OCI-LY7 (cell line): ENCODE results near the gene VAC14. TPM values are rescaled to one million over a fixed set of nuclear protein-coding genes. Genes with fewer than 3 reads are reported as not detected.

Experiments used
- BruUV-seq: library from RNA; stranded (reverse); fragments of 400-500 nt; replicated peaks from 2 replicates; lab custom pipeline; 2021; lab: Mats Ljungman, UMichigan
- CTCF ChIA-PET: fragments of 300-600 bp; sonication (Branson Sonifier 250); formaldehyde crosslinking; loops from one replicate; lab custom pipeline; 2022; ENCODE audit warnings: antibody characterized with exemption; ENCODE audit not compliant: unreplicated experiment; lab: Charles Lee
- POLR2A ChIA-PET: fragments of 300-600 bp; sonication (Branson Sonifier 250); formaldehyde crosslinking; loops from one replicate; lab custom pipeline; 2022; ENCODE audit warnings: antibody characterized with exemption; lab: Charles Lee
- DNase-seq: peaks from one replicate; pipeline ENCODE4 v3.0.0-alpha.2; 2015; ENCODE audit warnings: low spot score
- H2AFZ ChIP-seq: fragments of 200-600 bp; sonication (generic), shearing (Covaris generic); 2 replicates; pipeline ENCODE4 v1.6.1; 2014; ENCODE audit warnings: mild to moderate bottlenecking, antibody characterized with exemption, low read length, moderate library complexity
- H3K27ac ChIP-seq: fragments of 200-600 bp; sonication (generic); 2 replicates; pipeline ENCODE4 v1.5.1; 2014; ENCODE audit warnings: mixed run types, low read depth, mild to moderate bottlenecking, moderate library complexity, low read length, inconsistent platforms; ENCODE audit not compliant: poor library complexity, severe bottlenecking
- H3K36me3 ChIP-seq: fragments of 200-600 bp; sonication (generic); 2 replicates; pipeline ENCODE4 v1.6.1; 2014; ENCODE audit warnings: mild to moderate bottlenecking, antibody characterized with exemption, low read length, moderate library complexity, mixed read lengths; ENCODE audit not compliant: insufficient read depth
- H3K4me1 ChIP-seq: fragments of 200-600 bp; sonication (generic); 2 replicates; pipeline ENCODE4 v1.5.1; 2014; ENCODE audit warnings: mild to moderate bottlenecking, low read length; ENCODE audit not compliant: insufficient read depth, poor library complexity, severe bottlenecking
- H3K4me2 ChIP-seq: fragments of 200-600 bp; sonication (generic); 2 replicates; pipeline ENCODE4 v1.6.1; 2014; ENCODE audit warnings: mild to moderate bottlenecking, low read length
- H3K4me3 ChIP-seq: fragments of 200-600 bp; sonication (generic); 2 replicates; pipeline ENCODE4 v1.5.1; 2014; ENCODE audit warnings: mild to moderate bottlenecking, low read depth, low read length; ENCODE audit not compliant: poor library complexity, severe bottlenecking
- H3K79me2 ChIP-seq: fragments of 200-600 bp; sonication (generic); 2 replicates; pipeline ENCODE4 v1.6.1; 2016; ENCODE audit warnings: low read depth, mild to moderate bottlenecking, low read length, moderate library complexity, mixed read lengths; ENCODE audit not compliant: insufficient read depth
- H3K9me2 ChIP-seq: fragments of 200-600 bp; sonication (generic); 2 replicates; pipeline ENCODE4 v1.6.1; 2016; ENCODE audit warnings: mild to moderate bottlenecking, low read length, mixed read lengths; ENCODE audit not compliant: insufficient read depth
- H3K9me3 ChIP-seq: fragments of 200-600 bp; sonication (generic); 2 replicates; pipeline ENCODE4 v1.6.1; 2014; ENCODE audit warnings: mild to moderate bottlenecking, mixed run types, low read length, mixed read lengths
- H4K20me1 ChIP-seq: fragments of 200-600 bp; sonication (generic); 2 replicates; pipeline ENCODE4 v1.6.1; 2014; ENCODE audit warnings: mild to moderate bottlenecking, antibody characterized with exemption, low read length, moderate library complexity, mixed read lengths; ENCODE audit not compliant: insufficient read depth
- CTCF ChIP-seq: fragments of 200-600 bp; sonication (generic); conservative IDR thresholded peaks from 2 replicates; pipeline ENCODE4 v1.5.1; 2014; ENCODE audit warnings: mild to moderate bottlenecking, antibody characterized with exemption, low read length, moderate library complexity, mixed read lengths
- EZH2phosphoT487 ChIP-seq: fragments of 200-600 bp; sonication (generic); IDR thresholded peaks from 2 replicates; pipeline ENCODE4 v1.6.1; 2018; ENCODE audit warnings: low read depth, borderline replicate concordance, mild to moderate bottlenecking, mixed run types, antibody characterized with exemption, low read length, moderate library complexity, mixed read lengths
- intact Hi-C: fragments of 100-400 bp; cut with micrococcal nuclease; formaldehyde crosslinking; loops from one replicate; pipeline ENCODE4 v1.10.0; 2022; ENCODE audit not compliant: unreplicated experiment
- total RNA-seq, 2 experiments: library from RNA; depleted of rRNA in 1 of 2; stranded (reverse); fragments of >200 nt in 1 of 2; shearing (Covaris generic) in 1 of 2; gene quantifications; 2 replicates each; pipeline ENCODE4 v1.2.3, GENCODE V29; 2014 to 2022

Gene VAC14
- total RNA-seq, 2 experiments from 2014 or later: 37.6 to 43.1 TPM

- Histone ChIP-seq H3K9me3 (no peaks in the 10 kb centered on the region), H2AFZ (no peak overlapping the region), H3K4me3 (no peak overlapping the region), H3K4me2 (no peak overlapping the region; the same call in 1 of the 2 replicates), H3K9me2 (no peaks in the 10 kb centered on the region), H3K36me3 (no peaks in the 10 kb centered on the region), H3K79me2 (no peaks in the 10 kb centered on the region), H3K4me1 (no peaks in the 10 kb centered on the region), H4K20me1 (no peaks in the 10 kb centered on the region), H3K27ac (no peak overlapping the region)
- POLR2A ChIA-PET: no interaction called here
- TF ChIP-seq CTCF (no peak), EZH2phosphoT487 (no peak)
- DNase-seq: no peak
- CTCF ChIA-PET: no interaction called here
- intact Hi-C loops: loop anchor here (5.0 kb wide), 1 partner anchor 92 kb away; no protein-coding TSS in a partner anchor
- no TSS peak for BruUV-seq
These were observed 121.1 kb downstream of the VAC14 start for GRCh38 chr16:70679671-70680494.

- Histone ChIP-seq H3K4me1 (no peaks in the 10 kb centered on the region), H3K9me3 (no peaks in the 10 kb centered on the region), H3K79me2 (no peaks in the 10 kb centered on the region), H2AFZ (no peak overlapping the region), H3K4me2 (no peak overlapping the region), H3K4me3 (no peak overlapping the region), H3K27ac (no peak overlapping the region), H4K20me1 (no peaks in the 10 kb centered on the region), H3K9me2 (no peaks in the 10 kb centered on the region), H3K36me3 (no peaks in the 10 kb centered on the region)
- ChIA-PET CTCF (no interaction called here), POLR2A (interaction anchor here (0.6 kb wide), 1 partner anchor 815 kb away, joined by 3 read pairs; no protein-coding TSS in a partner anchor)
- no peak for TF ChIP-seq EZH2phosphoT487
- TF ChIP-seq CTCF: no peak
- intact Hi-C loops: no loop called here
- no TSS peak for BruUV-seq
- DNase-seq: no peak
These were observed 121.9 kb downstream of the VAC14 start for GRCh38 chr16:70678898-70679670.
